MM.1S (cell line): ENCODE measurements around the gene ZNF778.

ENCODE experiments used
- DNase-seq: peaks from one replicate; pipeline ENCODE4 v3.0.0-alpha.2; 2015
- H2AFZ ChIP-seq: fragments of 300-600 bp; sonication (generic); 2 replicates; pipeline ENCODE4 v1.6.0; 2016; ENCODE audit warnings: antibody characterized with exemption, low read length
- H3F3A ChIP-seq: fragments of 300-600 bp; sonication (generic); 2 replicates; pipeline ENCODE4 v1.6.1; 2016; ENCODE audit warnings: mild to moderate bottlenecking, antibody characterized with exemption, low read length, moderate library complexity, mixed read lengths; ENCODE audit not compliant: insufficient read depth
- H3K27ac ChIP-seq: fragments of 300-600 bp; sonication (generic); 2 replicates; pipeline ENCODE4 v1.5.1; 2016; ENCODE audit warnings: mild to moderate bottlenecking, low read length
- H3K27me3 ChIP-seq: fragments of 300-600 bp; sonication (generic); replicated peaks from 2 replicates; pipeline ENCODE4 v1.6.0; 2016; ENCODE audit warnings: low read length; ENCODE audit not compliant: insufficient read depth
- H3K36me3 ChIP-seq: fragments of 300-600 bp; sonication (generic); replicated peaks from 2 replicates; pipeline ENCODE4 v1.6.1; 2016; ENCODE audit warnings: mild to moderate bottlenecking, low read length, mixed read lengths; ENCODE audit not compliant: insufficient read depth
- H3K4me1 ChIP-seq: fragments of 300-600 bp; sonication (generic); 2 replicates; pipeline ENCODE4 v1.6.1; 2016; ENCODE audit warnings: low read length, mixed read lengths
- H3K4me2 ChIP-seq: fragments of 300-600 bp; sonication (generic); 2 replicates; pipeline ENCODE4 v1.6.0; 2016; ENCODE audit warnings: low read depth, low read length
- H3K4me3 ChIP-seq: fragments of 300-600 bp; sonication (generic); 2 replicates; pipeline ENCODE4 v1.5.1; 2016; ENCODE audit warnings: low read length, mixed read lengths
- H3K79me2 ChIP-seq: fragments of 300-600 bp; sonication (generic); 2 replicates; pipeline ENCODE4 v1.6.1; 2016; ENCODE audit warnings: mixed run types, low read length, mixed read lengths
- H3K9ac ChIP-seq: fragments of 300-600 bp; sonication (generic); 2 replicates; pipeline ENCODE4 v1.6.1; 2016; ENCODE audit warnings: low read length, mixed read lengths
- H3K9me2 ChIP-seq: fragments of 300-600 bp; sonication (generic); replicated peaks from 2 replicates; pipeline ENCODE4 v1.6.1; 2016; ENCODE audit warnings: mild to moderate bottlenecking, low read length, mixed read lengths; ENCODE audit not compliant: insufficient read depth
- H3K9me3 ChIP-seq: fragments of 300-600 bp; sonication (generic); replicated peaks from 2 replicates; pipeline ENCODE4 v1.6.1; 2016; ENCODE audit warnings: mild to moderate bottlenecking, low read length, mixed read lengths; ENCODE audit not compliant: insufficient read depth
- H4K20me1 ChIP-seq: fragments of 300-600 bp; sonication (generic); 2 replicates; pipeline ENCODE4 v1.6.1; 2016; ENCODE audit warnings: mild to moderate bottlenecking, low read length, moderate library complexity, mixed read lengths; ENCODE audit not compliant: insufficient read depth
- EZH2 ChIP-seq: fragments of 300-600 bp; sonication (generic); optimal IDR thresholded peaks from 2 replicates; pipeline ENCODE3; 2017; ENCODE audit warnings: low read depth, mild to moderate bottlenecking, antibody characterized with exemption, low read length, mixed read lengths
- EZH2phosphoT487 ChIP-seq: fragments of 300-600 bp; sonication (generic); IDR thresholded peaks from 2 replicates; pipeline ENCODE4 v1.6.1; 2018; ENCODE audit warnings: antibody characterized with exemption, low read length
- TF ChIP-seq, protein P1 (sequence below): fragments of 300-600 bp; sonication (generic); IDR thresholded peaks from 2 replicates; pipeline ENCODE4 v1.5.1; 2016; ENCODE audit warnings: antibody characterized with exemption, low read length, mixed read lengths

ZNF778 gene

DNA sequence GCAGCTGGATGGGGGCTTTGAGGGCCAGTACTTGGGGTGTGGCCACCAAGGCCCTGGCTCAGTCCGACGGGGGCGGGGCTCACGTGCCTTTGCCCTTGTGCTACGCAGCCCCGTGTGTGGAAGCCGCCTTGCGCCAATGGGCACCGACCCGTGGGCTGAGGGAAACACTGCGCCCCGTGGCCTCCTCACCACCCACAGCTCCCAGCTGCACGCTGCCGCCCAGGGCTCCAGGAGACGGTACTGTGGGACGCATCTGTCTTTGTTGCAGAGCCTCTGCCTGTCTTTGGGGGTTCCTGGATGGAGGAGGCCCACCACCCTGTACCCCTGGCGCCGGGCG, 38.4 kb upstream of the ZNF778 start:
- TF ChIP-seq, protein P1, sequence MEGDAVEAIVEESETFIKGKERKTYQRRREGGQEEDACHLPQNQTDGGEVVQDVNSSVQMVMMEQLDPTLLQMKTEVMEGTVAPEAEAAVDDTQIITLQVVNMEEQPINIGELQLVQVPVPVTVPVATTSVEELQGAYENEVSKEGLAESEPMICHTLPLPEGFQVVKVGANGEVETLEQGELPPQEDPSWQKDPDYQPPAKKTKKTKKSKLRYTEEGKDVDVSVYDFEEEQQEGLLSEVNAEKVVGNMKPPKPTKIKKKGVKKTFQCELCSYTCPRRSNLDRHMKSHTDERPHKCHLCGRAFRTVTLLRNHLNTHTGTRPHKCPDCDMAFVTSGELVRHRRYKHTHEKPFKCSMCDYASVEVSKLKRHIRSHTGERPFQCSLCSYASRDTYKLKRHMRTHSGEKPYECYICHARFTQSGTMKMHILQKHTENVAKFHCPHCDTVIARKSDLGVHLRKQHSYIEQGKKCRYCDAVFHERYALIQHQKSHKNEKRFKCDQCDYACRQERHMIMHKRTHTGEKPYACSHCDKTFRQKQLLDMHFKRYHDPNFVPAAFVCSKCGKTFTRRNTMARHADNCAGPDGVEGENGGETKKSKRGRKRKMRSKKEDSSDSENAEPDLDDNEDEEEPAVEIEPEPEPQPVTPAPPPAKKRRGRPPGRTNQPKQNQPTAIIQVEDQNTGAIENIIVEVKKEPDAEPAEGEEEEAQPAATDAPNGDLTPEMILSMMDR: no peak
- no peak for TF ChIP-seq EZH2phosphoT487
- TF ChIP-seq EZH2: no peak
- peaks cover 3% of the 10 kb centered on the region; the same call in 1 of the 2 replicates for H3K27me3 ChIP-seq

DNA sequence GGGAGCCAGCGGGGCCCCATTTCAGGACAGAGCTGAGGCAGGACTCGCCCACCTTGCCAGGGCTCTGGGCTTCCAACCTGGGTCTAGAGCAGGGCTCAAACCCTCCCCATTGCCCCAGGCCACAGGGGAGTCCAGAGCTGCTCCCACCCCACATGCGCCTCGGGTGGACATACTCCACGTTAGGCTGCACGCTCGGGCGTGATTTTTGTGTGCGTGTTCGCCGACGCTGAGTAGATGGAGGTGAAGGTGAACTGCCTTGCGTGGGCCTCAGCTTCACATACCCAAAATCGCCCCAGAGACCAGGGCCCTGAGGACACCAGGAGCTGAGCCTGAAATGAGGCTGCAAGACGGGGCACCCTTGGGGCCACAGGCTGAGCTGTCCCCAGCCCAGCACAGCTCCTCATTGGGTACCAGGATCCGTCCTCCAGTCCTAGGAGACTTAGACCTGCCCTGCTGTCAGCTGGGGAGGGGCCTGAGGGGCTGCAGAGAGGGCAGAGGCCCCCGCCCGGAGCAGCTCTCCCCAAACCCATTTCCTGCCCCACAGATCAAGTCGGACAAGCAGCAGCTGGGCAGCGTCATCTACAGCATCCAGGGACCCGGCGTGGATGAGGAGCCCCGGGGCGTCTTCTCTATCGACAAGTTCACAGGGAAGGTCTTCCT, 37.7 kb upstream of the ZNF778 start:
- H3K9ac ChIP-seq: no peak overlapping the region
- no peak overlapping the region for H3K4me2 ChIP-seq
- no peaks in the 10 kb centered on the region for H3F3A ChIP-seq
- H3K79me2 ChIP-seq: no peaks in the 10 kb centered on the region
- no peak for DNase-seq
- TF ChIP-seq EZH2phosphoT487: no peak
- TF ChIP-seq EZH2: no peak
- TF ChIP-seq, protein P1: no peak
- H3K36me3 ChIP-seq: no peaks in the 10 kb centered on the region
- H3K27ac ChIP-seq: no peak overlapping the region
- no peak overlapping the region for H2AFZ ChIP-seq
- no peaks in the 10 kb centered on the region for H3K4me1 ChIP-seq
- peaks cover 3% of the 10 kb centered on the region; the same call in 1 of the 2 replicates for H3K27me3 ChIP-seq
- H3K9me2 ChIP-seq: no peaks in the 10 kb centered on the region
- no peaks in the 10 kb centered on the region for H3K9me3 ChIP-seq
- H3K4me3 ChIP-seq: no peak overlapping the region
- H4K20me1 ChIP-seq: no peaks in the 10 kb centered on the region

More for the DNA sequence above, 38.4 kb upstream of the ZNF778 start:
- H3K4me1 ChIP-seq: no peaks in the 10 kb centered on the region
- no peaks in the 10 kb centered on the region for H3F3A ChIP-seq
- H3K9ac ChIP-seq: no peak overlapping the region
- no peak overlapping the region for H3K4me2 ChIP-seq
- no peak overlapping the region for H2AFZ ChIP-seq
- H3K9me2 ChIP-seq: no peaks in the 10 kb centered on the region
- H3K79me2 ChIP-seq: no peaks in the 10 kb centered on the region
- no peak overlapping the region for H3K27ac ChIP-seq
- no peaks in the 10 kb centered on the region for H3K36me3 ChIP-seq
- no peak for DNase-seq
- H3K4me3 ChIP-seq: no peak overlapping the region
- H3K9me3 ChIP-seq: no peaks in the 10 kb centered on the region
- H4K20me1 ChIP-seq: no peaks in the 10 kb centered on the region

DNA sequence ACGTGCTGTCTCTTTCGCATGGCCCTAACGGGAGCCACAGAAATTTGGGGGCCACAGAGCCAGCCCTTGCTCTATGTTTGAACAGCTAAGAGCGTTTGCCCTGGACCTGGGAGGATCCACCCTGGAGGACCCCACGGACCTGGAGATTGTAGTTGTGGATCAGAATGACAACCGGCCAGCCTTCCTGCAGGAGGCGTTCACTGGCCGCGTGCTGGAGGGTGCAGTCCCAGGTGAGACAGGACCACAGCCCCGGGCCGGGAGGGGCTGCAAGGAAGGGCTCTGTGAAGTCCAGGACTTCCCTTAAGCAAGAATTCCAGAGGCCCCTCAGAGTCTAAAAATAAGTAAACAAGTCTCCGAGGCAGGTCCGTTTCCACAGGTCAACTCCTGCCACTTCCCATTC, 34.0 kb upstream of the ZNF778 start:
- H3K27me3 ChIP-seq: no peaks in the 10 kb centered on the region; the same call in 1 of the 2 replicates
- H3K9me2 ChIP-seq: no peaks in the 10 kb centered on the region
- no peak overlapping the region for H2AFZ ChIP-seq
- H3K4me3 ChIP-seq: no peak overlapping the region
- no peaks in the 10 kb centered on the region for H3K4me1 ChIP-seq
- DNase-seq: no peak
- no peaks in the 10 kb centered on the region for H3K9me3 ChIP-seq
- TF ChIP-seq EZH2: no peak
- TF ChIP-seq, protein P1: no peak
- TF ChIP-seq EZH2phosphoT487: no peak
- H3K9ac ChIP-seq: no peak overlapping the region
- H3K27ac ChIP-seq: no peak overlapping the region
- H4K20me1 ChIP-seq: no peaks in the 10 kb centered on the region
- no peak overlapping the region for H3K4me2 ChIP-seq
- H3K36me3 ChIP-seq: no peaks in the 10 kb centered on the region
- no peaks in the 10 kb centered on the region for H3K79me2 ChIP-seq
- H3F3A ChIP-seq: no peaks in the 10 kb centered on the region
